Measurements from ENCODE around the gene AKR1A1. TPM values are rescaled to one million over a fixed set of nuclear protein-coding genes. Genes with fewer than 3 reads are reported as not detected.

AKR1A1 gene
- total and polyA plus RNA-seq, 2 experiments from 2014 or later = 145 to 291 TPM

DNA sequence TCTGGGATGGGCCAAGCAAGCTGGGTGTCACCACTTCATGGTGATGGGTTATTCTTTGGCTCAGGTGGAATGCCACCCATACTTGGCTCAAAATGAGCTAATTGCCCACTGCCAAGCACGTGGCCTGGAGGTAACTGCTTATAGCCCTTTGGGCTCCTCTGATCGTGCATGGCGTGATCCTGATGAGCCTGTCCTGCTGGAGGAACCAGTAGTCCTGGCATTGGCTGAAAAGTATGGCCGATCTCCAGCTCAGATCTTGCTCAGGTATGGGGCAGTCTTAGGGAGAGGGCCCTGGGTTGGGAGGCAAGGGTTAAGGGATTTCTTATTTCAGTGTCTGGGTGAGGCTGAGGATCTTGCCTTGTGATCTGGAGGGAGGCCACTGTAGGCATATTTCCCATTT, 17.8 kb downstream of the AKR1A1 start:
- no peaks in the 10 kb centered on the region for H3K27me3 ChIP-seq
- H3K9me3 ChIP-seq (ENCODE audit: low read depth) = no peaks in the 10 kb centered on the region
- H3K27ac ChIP-seq = peak overlapping the region; percentile 9
- peaks cover 13% of the 10 kb centered on the region for H3K4me1 ChIP-seq (ENCODE audit: low read depth)
- H3K36me3 ChIP-seq = peaks cover 14% of the 10 kb centered on the region
- H3K4me3 ChIP-seq = no peak overlapping the region
- TF ChIP-seq, protein P1, sequence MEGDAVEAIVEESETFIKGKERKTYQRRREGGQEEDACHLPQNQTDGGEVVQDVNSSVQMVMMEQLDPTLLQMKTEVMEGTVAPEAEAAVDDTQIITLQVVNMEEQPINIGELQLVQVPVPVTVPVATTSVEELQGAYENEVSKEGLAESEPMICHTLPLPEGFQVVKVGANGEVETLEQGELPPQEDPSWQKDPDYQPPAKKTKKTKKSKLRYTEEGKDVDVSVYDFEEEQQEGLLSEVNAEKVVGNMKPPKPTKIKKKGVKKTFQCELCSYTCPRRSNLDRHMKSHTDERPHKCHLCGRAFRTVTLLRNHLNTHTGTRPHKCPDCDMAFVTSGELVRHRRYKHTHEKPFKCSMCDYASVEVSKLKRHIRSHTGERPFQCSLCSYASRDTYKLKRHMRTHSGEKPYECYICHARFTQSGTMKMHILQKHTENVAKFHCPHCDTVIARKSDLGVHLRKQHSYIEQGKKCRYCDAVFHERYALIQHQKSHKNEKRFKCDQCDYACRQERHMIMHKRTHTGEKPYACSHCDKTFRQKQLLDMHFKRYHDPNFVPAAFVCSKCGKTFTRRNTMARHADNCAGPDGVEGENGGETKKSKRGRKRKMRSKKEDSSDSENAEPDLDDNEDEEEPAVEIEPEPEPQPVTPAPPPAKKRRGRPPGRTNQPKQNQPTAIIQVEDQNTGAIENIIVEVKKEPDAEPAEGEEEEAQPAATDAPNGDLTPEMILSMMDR (IDR thresholded peaks at IDR 0.05; ENCODE audit: low read depth, low read length) = no peak
- no peak for DNase-seq (ENCODE audit: low read depth in 1 of 2, low spot score in 1 of 2)

DNA sequence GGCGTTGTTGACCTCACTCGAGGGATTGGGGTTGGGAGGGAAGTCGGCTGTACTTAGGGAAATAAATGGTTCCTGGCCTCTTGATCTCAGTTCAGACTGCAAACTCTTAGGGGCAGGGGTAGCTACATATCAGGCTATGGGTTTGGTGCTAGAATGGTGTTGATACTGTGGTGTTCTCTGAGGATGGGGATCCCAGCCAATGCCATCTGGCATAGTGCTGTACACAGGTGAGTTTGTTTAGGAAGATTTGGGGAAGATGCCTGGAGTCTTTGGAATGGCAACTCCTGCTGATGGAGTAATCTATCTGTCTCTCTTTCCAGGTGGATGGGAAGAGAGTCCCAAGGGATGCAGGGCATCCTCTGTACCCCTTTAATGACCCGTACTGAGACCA, 18.9 kb downstream of the AKR1A1 start:
- H3K27ac ChIP-seq = no peak overlapping the region
- no peaks in the 10 kb centered on the region for H3K27me3 ChIP-seq
- TF ChIP-seq, protein P1 (IDR thresholded peaks at IDR 0.05; ENCODE audit: low read depth, low read length) = no peak
- H3K4me3 ChIP-seq = no peak overlapping the region
- peaks cover 5% of the 10 kb centered on the region for H3K4me1 ChIP-seq (ENCODE audit: low read depth)
- DNase-seq (ENCODE audit: low read depth in 1 of 2, low spot score in 1 of 2) = no peak
- H3K36me3 ChIP-seq = peaks cover 14% of the 10 kb centered on the region
- no peaks in the 10 kb centered on the region for H3K9me3 ChIP-seq (ENCODE audit: low read depth)

- Histone ChIP-seq H3K4me1 (ENCODE audit: low read depth) (peaks cover 2% of the 10 kb centered on the region), H3K4me3 (no peak overlapping the region), H3K36me3 (peaks cover 14% of the 10 kb centered on the region), H3K27ac (no peak overlapping the region), H3K9me3 (ENCODE audit: low read depth) (no peaks in the 10 kb centered on the region), H3K27me3 (no peaks in the 10 kb centered on the region)
- peak; percentile 75 to 87 for DNase-seq (ENCODE audit: low read depth in 1 of 2, low spot score in 1 of 2)
- TF ChIP-seq, protein P1 (IDR thresholded peaks at IDR 0.05; ENCODE audit: low read depth, low read length) = peak; percentile 97
Measured at GRCh38 chr1:45569962-45570581, 19.4 kb downstream of the AKR1A1 start.

DNA sequence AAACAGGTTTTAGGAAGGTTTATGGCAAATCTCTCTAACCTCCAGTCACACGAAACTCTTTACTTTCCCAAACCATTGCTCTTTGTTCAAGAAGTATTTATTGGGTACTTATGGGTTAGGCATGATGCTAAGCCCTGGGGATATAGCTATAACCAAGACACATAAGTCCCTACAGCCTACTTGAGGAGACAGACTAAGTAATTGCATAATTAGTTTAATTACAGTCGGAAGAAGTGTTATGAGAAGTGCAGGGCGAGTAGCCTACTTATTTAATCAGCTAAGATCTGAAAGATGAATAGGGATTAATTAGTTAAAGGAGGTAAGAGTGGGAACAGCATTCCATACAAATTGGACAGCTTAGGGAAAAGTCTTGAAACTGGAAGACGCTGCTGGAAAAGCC, 20.0 kb downstream of the AKR1A1 start:
- Histone ChIP-seq H3K36me3 (peaks cover 14% of the 10 kb centered on the region), H3K9me3 (ENCODE audit: low read depth) (no peaks in the 10 kb centered on the region), H3K27ac (no peak overlapping the region), H3K4me3 (no peak overlapping the region), H3K4me1 (ENCODE audit: low read depth) (peaks cover 2% of the 10 kb centered on the region), H3K27me3 (no peaks in the 10 kb centered on the region)
- TF ChIP-seq, protein P1 (IDR thresholded peaks at IDR 0.05; ENCODE audit: low read depth, low read length) = no peak
- no peak for DNase-seq (ENCODE audit: low read depth in 1 of 2, low spot score in 1 of 2)

DNA sequence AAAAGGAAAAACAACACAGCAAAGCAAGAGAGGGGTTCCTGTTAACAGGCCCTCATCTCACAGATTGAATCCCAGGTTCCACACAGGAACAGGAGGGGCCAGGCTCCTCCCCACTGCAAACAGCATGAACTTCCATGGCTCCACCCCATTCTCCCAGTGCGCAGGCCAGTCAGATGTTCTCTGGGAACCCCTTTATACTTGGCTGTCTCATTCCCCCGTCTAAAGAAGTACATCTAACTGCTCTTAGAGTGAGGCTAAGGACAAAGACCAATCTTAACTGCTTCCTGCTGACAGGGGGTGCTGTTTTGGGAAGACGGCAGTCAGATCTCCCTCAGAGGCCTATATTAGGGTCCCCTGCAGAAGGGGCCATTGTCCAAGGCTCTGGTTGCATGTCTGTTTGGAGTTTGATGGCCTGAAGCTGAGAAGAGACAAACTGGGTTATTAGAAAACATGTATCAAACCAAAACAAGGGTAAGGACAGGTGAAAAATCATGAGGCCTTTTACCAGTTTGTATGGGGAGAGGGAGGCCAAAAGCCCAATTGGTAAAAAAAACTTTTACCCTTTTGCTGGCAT, 22.7 kb downstream of the AKR1A1 start:
- Histone ChIP-seq H3K27me3 (no peaks in the 10 kb centered on the region), H3K4me3 (no peak overlapping the region), H3K4me1 (ENCODE audit: low read depth) (peaks cover 2% of the 10 kb centered on the region), H3K36me3 (no peaks in the 10 kb centered on the region), H3K9me3 (ENCODE audit: low read depth) (no peaks in the 10 kb centered on the region), H3K27ac (peak overlapping the region; percentile 55)
- no peak for DNase-seq (ENCODE audit: low read depth in 1 of 2, low spot score in 1 of 2)
- TF ChIP-seq, protein P1 (IDR thresholded peaks at IDR 0.05; ENCODE audit: low read depth, low read length) = no peak
